Spleen (tissue), 11 donors: Measurements from ENCODE around the gene SHBG. TPM values are rescaled to one million over a fixed set of nuclear protein-coding genes. Genes with fewer than 3 reads are reported as not detected.

Experiments
- DNase-seq: peaks from one replicate; pipeline ENCODE4 v3.0.0-alpha.2; 2020
- H3K27ac ChIP-seq, 8 donors: fragments of 200-600 bp; sonication (generic) in 7 of 8; 1 replicate in 4 of 8; 2 replicates in 4 of 8; pipeline versions ENCODE4 v1.5.0 to v1.8.0; 2016 to 2021; ENCODE audit warnings: inconsistent platforms in 4 of 8, mild to moderate bottlenecking in 4 of 8, moderate library complexity in 1 of 8
- H3K27me3 ChIP-seq, 7 donors: fragments of 200-600 bp; sonication (generic) in 6 of 7; replicated peaks in 1 of 7; 1 replicate in 4 of 7; 2 replicates in 3 of 7; pipeline versions ENCODE4 v1.5.0 to v1.8.0; 2016 to 2021; ENCODE audit warnings: inconsistent platforms in 3 of 7, mild to moderate bottlenecking in 1 of 7
- H3K36me3 ChIP-seq, 6 donors: fragments of 200-600 bp; sonication (generic) in 5 of 6; 1 replicate in 4 of 6; 2 replicates in 2 of 6; pipeline versions ENCODE4 v1.5.0 to v1.8.0; 2016 to 2021; ENCODE audit warnings: inconsistent platforms in 2 of 6
- H3K4me1 ChIP-seq, 6 donors: fragments of 200-600 bp; sonication (generic) in 5 of 6; 1 replicate in 3 of 6; 2 replicates in 3 of 6; pipeline versions ENCODE4 v1.5.0 to v1.8.0; 2016 to 2021; ENCODE audit warnings: inconsistent platforms in 3 of 6
- H3K4me3 ChIP-seq, 8 donors: fragments of 200-600 bp; sonication (generic) in 7 of 8; 1 replicate in 4 of 8; 2 replicates in 4 of 8; pipeline versions ENCODE4 v1.5.0 to v1.8.0; 2016 to 2021; ENCODE audit warnings: inconsistent platforms in 4 of 8, mild to moderate bottlenecking in 4 of 8, moderate library complexity in 2 of 8
- H3K9me3 ChIP-seq, 8 donors: fragments of 200-600 bp; sonication (generic) in 7 of 8; 1 replicate in 4 of 8; 2 replicates in 4 of 8; pipeline versions ENCODE4 v1.5.0 to v1.8.0; 2016 to 2021; ENCODE audit warnings: inconsistent platforms in 4 of 8
- POLR2A ChIP-seq, 3 donors: fragments of 450-650 bp; IDR thresholded peaks; one replicate each; pipeline ENCODE4 v1.5.1; 2017; ENCODE audit warnings: antibody characterized with exemption in 3 of 3, mild to moderate bottlenecking in 1 of 3
- POLR2AphosphoS5 ChIP-seq, 3 donors: sonication (generic); formaldehyde crosslinking; IDR thresholded peaks; one replicate each; pipeline ENCODE4 v1.5.1; 2017; ENCODE audit warnings: antibody characterized with exemption in 3 of 3
- WGBS, 5 donors: extraction: QIAGEN DNeasy Blood & Tissue Kit in 3 of 5; methylation state at CpG; one replicate each; pipeline versions ENCODE4 v1.1.5 to v1.1.7; 2013 to 2018; 5-methylcytosine and 5-hydroxymethylcytosine counted together
- intact Hi-C: fragments of 100-400 bp; cut with DNase I; formaldehyde crosslinking; loops from one replicate; pipeline ENCODE4 v1.15.0; 2023; ENCODE audit warnings: low total_unique reads
- polyA plus RNA-seq, 3 donors: library from polyadenylated mRNA; stranded (reverse); fragments of 200-250 nt; gene quantifications; one replicate each; pipeline ENCODE4 v1.2.1, GENCODE V29; 2013
- total RNA-seq, 7 donors: library from RNA; depleted of rRNA in 3 of 7; stranded (reverse); fragments of >200 nt in 3 of 7; fragmentation: NEBNext Ultra II Directional in 4 of 7; extraction: Animal tissue kit (Norgen Biotek cat#: 25700) in 4 of 7; gene quantifications; one replicate each; pipeline versions ENCODE4 v1.1.0 to v1.2.1, GENCODE V29; 2016 to 2021
- TF ChIP-seq, protein P1 (sequence below), 11 experiments: fragments of 200-600 bp in 7 of 11; fragments of 450-650 bp in 4 of 11; sonication (generic) in 4 of 11; IDR thresholded peaks in 8 of 11; conservative IDR thresholded peaks in 3 of 11; 1 replicate in 7 of 11; 2 replicates in 4 of 11; pipeline versions ENCODE4 v1.4.0 to v1.8.0; 2016 to 2021; ENCODE audit warnings: antibody characterized with exemption in 11 of 11, inconsistent platforms in 4 of 11, mild to moderate bottlenecking in 1 of 11
- donor health status: healthy with polysubstance abuse.
- donor health status: DM: no; HTN: no; CAD: no; lungs with moderate emphysema.
- donor health status: DM: no; HTN: no; CAD: no.
- donor health status: Bipolar disorder and iron deficiency.
- donor health status: healthy.
- donor health status: DM: no; HTN: no; CAD: no.
- donor health status: DM: yes; HTN: yes; CAD: no.

The SHBG gene
- total and polyA plus RNA-seq, 10 donors, result 0.27 to 1.9 (median 0.53) TPM; not detected in 2

GRCh38 chr17:7588553-7589203, 41.3 kb upstream of the SHBG start:
- Histone ChIP-seq H3K36me3 (peaks cover 0 to 79% (median 40%) of the 10 kb centered on the region in 6 donors), H3K9me3 (no peaks in the 10 kb centered on the region), H3K4me1 (peaks cover 19 to 57% (median 36%) of the 10 kb centered on the region in 6 donors), H3K27ac (peak overlapping the region in 1 of 8 donors; percentile 39), H3K27me3 (no peaks in the 10 kb centered on the region), H3K4me3 (peak overlapping the region in 2 of 8 donors; percentile 8 to 32)
- intact Hi-C loops, result no loop called here
- DNase-seq, result no peak
- WGBS, 5 donors, result 75 to 89% (median 85%) methylated on average over 16 to 30 of the region's 30 CpGs
- TF ChIP-seq POLR2AphosphoS5 (IDR thresholded peaks at IDR 0.05) (no peak), POLR2A (IDR thresholded peaks at IDR 0.05) (no peak)
- TF ChIP-seq, protein P1, sequence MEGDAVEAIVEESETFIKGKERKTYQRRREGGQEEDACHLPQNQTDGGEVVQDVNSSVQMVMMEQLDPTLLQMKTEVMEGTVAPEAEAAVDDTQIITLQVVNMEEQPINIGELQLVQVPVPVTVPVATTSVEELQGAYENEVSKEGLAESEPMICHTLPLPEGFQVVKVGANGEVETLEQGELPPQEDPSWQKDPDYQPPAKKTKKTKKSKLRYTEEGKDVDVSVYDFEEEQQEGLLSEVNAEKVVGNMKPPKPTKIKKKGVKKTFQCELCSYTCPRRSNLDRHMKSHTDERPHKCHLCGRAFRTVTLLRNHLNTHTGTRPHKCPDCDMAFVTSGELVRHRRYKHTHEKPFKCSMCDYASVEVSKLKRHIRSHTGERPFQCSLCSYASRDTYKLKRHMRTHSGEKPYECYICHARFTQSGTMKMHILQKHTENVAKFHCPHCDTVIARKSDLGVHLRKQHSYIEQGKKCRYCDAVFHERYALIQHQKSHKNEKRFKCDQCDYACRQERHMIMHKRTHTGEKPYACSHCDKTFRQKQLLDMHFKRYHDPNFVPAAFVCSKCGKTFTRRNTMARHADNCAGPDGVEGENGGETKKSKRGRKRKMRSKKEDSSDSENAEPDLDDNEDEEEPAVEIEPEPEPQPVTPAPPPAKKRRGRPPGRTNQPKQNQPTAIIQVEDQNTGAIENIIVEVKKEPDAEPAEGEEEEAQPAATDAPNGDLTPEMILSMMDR (IDR thresholded peaks at IDR 0.05 in 8 of 11, conservative IDR thresholded peaks at IDR 0.05 in 3 of 11), result no peak

GRCh38 chr17:7589204-7589868, 40.6 kb upstream of the SHBG start:
- H3K4me3 ChIP-seq, result peak overlapping the region in 2 of 8 donors; percentile 8 to 32
- H3K9me3 ChIP-seq, result no peaks in the 10 kb centered on the region
- peak overlapping the region in 1 of 8 donors; percentile 39 for H3K27ac ChIP-seq
- 30 to 50% (median 36%) methylated on average over 34 to 56 of the region's 56 CpGs for WGBS, 5 donors
- peaks cover 18 to 53% (median 33%) of the 10 kb centered on the region in 6 donors for H3K4me1 ChIP-seq
- TF ChIP-seq, protein P1 (IDR thresholded peaks at IDR 0.05 in 8 of 11, conservative IDR thresholded peaks at IDR 0.05 in 3 of 11), result peak; percentile 71 to 94 (median 83)
- TF ChIP-seq POLR2AphosphoS5 (IDR thresholded peaks at IDR 0.05) (peak; percentile 74 to 83 (median 76)), POLR2A (IDR thresholded peaks at IDR 0.05) (no peak)
- DNase-seq, result peak; percentile 93
- H3K36me3 ChIP-seq, result peaks cover 0 to 86% (median 47%) of the 10 kb centered on the region in 6 donors
- intact Hi-C loops, result no loop called here
- no peaks in the 10 kb centered on the region for H3K27me3 ChIP-seq

- Histone ChIP-seq H3K27ac (peak within 1 kb of the TSS in 1 of 8 donors; percentile 39), H3K4me1 (peaks cover 11 to 46% (median 26%) of the 10 kb centered on the region in 6 donors), H3K9me3 (no peaks in the 10 kb centered on the region), H3K27me3 (no peaks in the 10 kb centered on the region), H3K36me3 (peaks cover 0 to 94% (median 55%) of the 10 kb centered on the region in 6 donors), H3K4me3 (peak within 1 kb of the TSS in 2 of 8 donors; percentile 8 to 32)
- 68 to 81% (median 75%) methylated on average over 20 to 24 of the region's 24 CpGs for WGBS, 5 donors
- no peak for DNase-seq
- TF ChIP-seq POLR2AphosphoS5 (IDR thresholded peaks at IDR 0.05) (no peak), POLR2A (IDR thresholded peaks at IDR 0.05) (no peak)
- TF ChIP-seq, protein P1 (IDR thresholded peaks at IDR 0.05 in 8 of 11, conservative IDR thresholded peaks at IDR 0.05 in 3 of 11), result no peak
- intact Hi-C loops, result no loop called here
Observed at GRCh38 chr17:7589891-7590691, 39.8 kb upstream of the SHBG start, which contains the start of gene SOX15. TSS of gene SOX15 (minus strand) at chr17:7590094. CDS start at chr17:7589676, 418 bp downstream.
